Stimulated activated naive CD8-positive, alpha-beta T cell treated with anti-CD3 and anti-CD28 coated beads, Interleukin-15, amount 100 ng/mL, for 72 hours (primary cell): ENCODE data around the gene SORCS1.

ENCODE experiments used
- ATAC-seq: fragments of 150-1000 bp; cut with Tn5 transposase; 2 replicates; pipeline ENCODE4 v1.10.0; 2021; ENCODE audit warnings: mild to moderate bottlenecking, moderate library complexity
- DNase-seq, 2 donors: peaks; one replicate each; pipeline ENCODE4 v3.0.0; 2021 to 2022
- H3K27ac Mint-ChIP-seq, 2 donors: one replicate each; pipeline ENCODE4 v1.8.0; 2022; ENCODE audit warnings: mild to moderate bottlenecking in 2 of 2, mixed read lengths in 2 of 2, moderate library complexity in 2 of 2
- H3K27me3 Mint-ChIP-seq: one replicate; pipeline ENCODE4 v1.8.0; 2022; ENCODE audit warnings: mixed read lengths
- H3K4me1 Mint-ChIP-seq: one replicate; pipeline ENCODE4 v1.8.0; 2022; ENCODE audit warnings: mild to moderate bottlenecking, mixed read lengths
- H3K4me3 Mint-ChIP-seq, 2 donors: one replicate each; pipeline ENCODE4 v1.8.0; 2022; ENCODE audit warnings: mild to moderate bottlenecking in 2 of 2, mixed read lengths in 2 of 2, moderate library complexity in 1 of 2
- H3K9me3 Mint-ChIP-seq, 2 donors: one replicate each; pipeline ENCODE4 v1.8.0; 2022; ENCODE audit warnings: mixed read lengths in 2 of 2

The SORCS1 gene

DNA sequence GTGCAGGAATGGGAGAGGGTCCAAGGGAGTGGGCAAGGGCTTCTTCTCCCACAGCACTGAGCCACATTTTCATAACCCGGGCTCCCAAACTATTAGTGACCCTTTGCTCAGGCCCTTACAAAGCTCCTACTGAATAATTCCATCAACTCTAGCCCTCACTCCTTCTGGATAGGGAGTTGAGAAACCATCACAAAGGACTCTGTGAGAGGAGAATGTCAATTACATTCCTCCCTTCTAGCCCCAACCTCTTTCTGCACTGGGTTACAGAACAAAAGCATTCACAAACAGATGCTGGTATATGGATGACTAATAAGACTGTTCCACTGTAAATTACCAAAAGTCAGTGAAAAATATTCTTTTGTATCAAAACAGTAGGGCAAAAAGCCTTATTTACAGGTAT is 203.7 kb downstream of the SORCS1 start:
- H3K4me1 Mint-ChIP-seq, result no peaks in the 10 kb centered on the region
- H3K4me3 Mint-ChIP-seq, result no peak overlapping the region
- H3K27me3 Mint-ChIP-seq, result no peaks in the 10 kb centered on the region
- ATAC-seq (no peak), DNase-seq (no peak)
- no peak overlapping the region for H3K27ac Mint-ChIP-seq
- no peaks in the 10 kb centered on the region for H3K9me3 Mint-ChIP-seq

DNA sequence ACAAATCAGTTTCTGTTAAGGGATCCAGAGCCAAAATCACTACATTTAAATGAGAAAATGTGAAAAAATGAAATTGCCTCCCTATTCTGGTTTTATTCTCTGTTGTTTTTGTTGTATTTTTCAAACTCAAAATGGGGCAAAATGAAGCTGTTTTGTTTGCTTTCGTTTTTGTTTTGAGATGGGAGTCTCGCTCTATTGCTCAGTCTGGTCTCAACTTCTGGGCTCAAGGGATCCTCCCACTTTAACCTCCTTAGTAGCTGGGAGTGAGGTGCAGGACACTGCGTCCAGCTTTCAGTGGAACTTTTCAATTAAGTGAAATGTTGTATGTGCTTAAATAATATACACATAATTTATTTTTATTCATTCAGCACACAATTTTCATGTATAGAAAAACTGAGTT is 205.0 kb downstream of the SORCS1 start:
- no peaks in the 10 kb centered on the region for H3K4me1 Mint-ChIP-seq

DNA sequence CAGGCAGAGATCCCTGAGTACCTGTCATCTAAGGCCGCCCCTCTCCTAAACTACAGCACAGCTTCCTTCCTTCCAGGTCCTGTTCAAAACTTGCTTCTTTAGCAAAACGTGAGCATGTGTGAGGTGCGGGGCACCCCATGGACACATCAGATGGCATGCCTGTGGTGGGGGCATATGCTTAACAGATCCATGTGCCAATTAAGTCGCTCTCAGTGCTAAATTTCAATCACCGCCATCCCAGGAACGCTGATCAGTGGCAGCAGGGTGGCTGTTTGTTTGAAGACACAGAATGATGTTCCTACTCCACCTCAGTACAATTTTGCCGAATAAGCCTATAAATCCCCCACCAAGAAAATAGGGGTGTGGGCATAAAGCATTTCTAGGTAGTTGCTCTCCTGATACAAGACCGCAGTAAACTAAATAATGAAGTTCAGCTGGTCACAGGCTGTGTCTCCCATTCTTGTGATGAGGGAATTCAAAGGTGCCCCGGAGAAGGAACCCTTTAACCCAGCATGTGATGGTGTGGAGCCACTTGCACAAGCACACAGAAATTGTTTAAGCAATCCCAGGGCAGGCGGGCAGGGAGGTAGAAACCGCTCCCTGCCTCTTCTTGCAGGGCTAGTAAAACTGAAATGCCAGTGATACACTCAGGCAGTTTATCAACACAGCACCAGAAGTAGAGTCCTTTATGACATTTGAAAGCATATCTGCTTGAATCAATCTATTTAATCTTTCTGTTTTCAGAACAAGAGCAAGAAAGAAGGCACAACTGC is 205.7 kb downstream of the SORCS1 start:
- DNase-seq (no peak), ATAC-seq (no peak)
- Mint-ChIP-seq H3K27ac (no peak overlapping the region), H3K27me3 (no peaks in the 10 kb centered on the region), H3K9me3 (no peaks in the 10 kb centered on the region), H3K4me3 (no peak overlapping the region), H3K4me1 (no peaks in the 10 kb centered on the region)

More for the DNA sequence above, 205.0 kb downstream of the SORCS1 start:
- ATAC-seq (no peak), DNase-seq (no peak)
- Mint-ChIP-seq H3K4me3 (no peak overlapping the region), H3K27me3 (no peaks in the 10 kb centered on the region), H3K9me3 (no peaks in the 10 kb centered on the region), H3K27ac (no peak overlapping the region)

DNA sequence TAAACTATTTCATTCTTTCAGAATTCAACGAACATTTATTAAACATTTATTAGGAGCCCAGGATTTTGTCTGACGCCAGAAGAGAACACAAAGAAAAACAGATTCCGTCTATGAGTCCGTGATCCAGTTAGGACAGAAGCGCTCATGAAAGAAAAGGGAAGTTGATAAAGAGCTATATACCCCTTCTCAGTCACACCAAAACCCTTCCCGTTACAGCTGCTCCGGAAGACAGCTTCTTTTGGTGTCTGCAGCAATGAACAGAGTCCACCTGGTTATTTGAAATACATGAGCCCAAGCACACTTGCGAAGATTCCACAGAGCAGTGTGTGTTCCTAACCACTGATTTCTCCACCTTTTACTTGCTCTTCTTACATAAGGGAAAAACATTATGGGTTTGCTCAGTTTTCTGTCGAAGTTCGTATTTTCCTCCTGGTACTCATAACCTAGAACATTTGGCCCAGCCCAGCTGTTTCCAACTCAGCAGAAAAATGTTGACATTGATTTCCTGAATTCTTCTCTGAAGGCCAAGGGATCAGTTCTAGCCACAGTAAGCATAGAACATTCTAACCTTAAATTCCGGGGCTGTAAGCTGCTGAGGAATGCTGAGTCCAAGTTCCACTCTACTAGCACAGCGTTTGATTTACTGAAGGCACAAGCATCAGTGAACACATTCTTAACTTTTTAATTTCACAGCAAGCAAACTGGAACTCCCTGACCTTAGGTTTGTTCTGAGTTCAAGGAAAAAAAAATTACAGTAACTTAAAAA is 206.5 kb downstream of the SORCS1 start:
- no peaks in the 10 kb centered on the region for H3K4me1 Mint-ChIP-seq
- H3K4me3 Mint-ChIP-seq, result no peak overlapping the region
- H3K27me3 Mint-ChIP-seq, result no peaks in the 10 kb centered on the region
- H3K9me3 Mint-ChIP-seq, result no peaks in the 10 kb centered on the region
- no peak for DNase-seq
- H3K27ac Mint-ChIP-seq, result no peak overlapping the region
- no peak for ATAC-seq

DNA sequence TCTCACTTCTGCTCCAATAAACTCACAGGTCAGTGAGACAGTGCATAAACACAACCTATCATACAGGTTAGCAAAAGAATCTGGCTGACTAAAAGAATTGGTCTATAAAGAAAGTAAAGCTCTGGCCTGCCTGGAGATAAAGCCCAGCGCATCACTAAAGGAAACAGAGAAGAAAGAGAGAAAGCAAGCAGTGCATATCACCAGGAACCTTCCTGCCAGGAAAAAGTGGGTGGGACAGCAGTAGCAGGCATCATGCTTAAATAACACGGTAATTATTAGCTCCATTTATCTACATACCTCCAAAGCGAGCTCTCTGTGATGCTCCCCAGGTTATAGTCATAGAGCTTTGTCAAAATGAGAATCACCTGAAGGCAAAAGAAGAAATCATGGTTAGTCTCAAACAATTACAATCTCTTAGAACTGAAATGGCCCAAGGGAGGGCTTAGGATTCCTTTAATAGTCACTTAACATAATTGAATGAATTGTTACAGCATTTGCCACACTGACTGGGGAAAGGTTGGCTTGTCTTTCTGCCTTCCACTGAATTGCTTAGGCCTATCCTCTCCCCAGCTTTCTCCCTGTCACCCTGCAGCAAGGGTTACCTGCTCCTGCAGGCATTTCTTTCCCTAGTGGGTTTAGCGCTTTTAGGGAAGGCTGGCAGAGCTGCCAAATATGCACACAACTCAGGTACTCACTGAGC is 208.1 kb downstream of the SORCS1 start:
- H3K27me3 Mint-ChIP-seq, result no peaks in the 10 kb centered on the region
- H3K4me1 Mint-ChIP-seq, result no peaks in the 10 kb centered on the region
- DNase-seq (no peak), ATAC-seq (no peak)
- H3K4me3 Mint-ChIP-seq, result no peak overlapping the region
- H3K9me3 Mint-ChIP-seq, result no peaks in the 10 kb centered on the region
- H3K27ac Mint-ChIP-seq, result no peak overlapping the region

DNA sequence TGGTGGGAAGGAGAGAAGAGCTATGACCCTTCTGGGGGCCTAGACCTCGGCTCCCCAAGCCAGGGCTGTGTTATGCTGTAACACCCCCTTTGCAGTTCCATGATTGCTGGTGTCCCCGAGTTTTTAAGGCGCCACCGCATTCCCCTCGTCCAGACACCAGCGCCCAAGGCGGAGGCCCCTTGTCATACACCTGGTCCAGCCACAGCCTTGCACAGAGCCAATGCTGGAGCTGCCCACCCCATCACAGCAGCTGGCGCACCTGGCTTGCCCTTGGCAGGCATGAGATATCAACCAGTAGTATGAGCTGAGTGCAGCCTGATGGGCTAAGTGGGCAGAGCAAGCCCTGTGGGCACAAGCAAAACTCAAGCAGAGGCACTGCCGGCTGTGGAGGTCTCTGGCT is 209.4 kb downstream of the SORCS1 start:
- ATAC-seq, result no peak
- H3K27me3 Mint-ChIP-seq, result no peaks in the 10 kb centered on the region
- no peaks in the 10 kb centered on the region for H3K4me1 Mint-ChIP-seq
- H3K9me3 Mint-ChIP-seq, result no peaks in the 10 kb centered on the region
- no peak overlapping the region for H3K27ac Mint-ChIP-seq
- no peak overlapping the region for H3K4me3 Mint-ChIP-seq
- no peak for DNase-seq

DNA sequence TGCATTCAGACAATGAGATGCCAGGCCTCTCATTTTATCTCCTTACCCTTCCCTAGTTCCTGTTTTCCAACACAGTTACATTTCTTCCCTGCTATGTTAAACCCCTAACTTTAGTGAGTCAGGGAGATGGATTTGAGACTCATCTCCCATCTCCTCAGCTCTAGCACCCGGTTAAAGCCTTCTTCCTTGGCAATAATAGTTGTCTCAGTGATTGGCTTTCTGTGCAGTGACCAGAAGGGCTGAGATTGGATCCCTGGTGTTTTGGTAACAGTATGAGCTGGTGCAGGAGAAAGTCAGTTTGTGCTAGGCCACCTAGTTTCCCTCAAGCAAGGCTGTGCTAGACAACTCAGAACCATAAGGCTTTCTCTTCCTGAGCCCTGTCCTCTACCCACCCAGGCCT is 212.5 kb downstream of the SORCS1 start:
- no peak for DNase-seq
- H3K27ac Mint-ChIP-seq, result no peak overlapping the region
- H3K4me3 Mint-ChIP-seq, result no peak overlapping the region

DNA sequence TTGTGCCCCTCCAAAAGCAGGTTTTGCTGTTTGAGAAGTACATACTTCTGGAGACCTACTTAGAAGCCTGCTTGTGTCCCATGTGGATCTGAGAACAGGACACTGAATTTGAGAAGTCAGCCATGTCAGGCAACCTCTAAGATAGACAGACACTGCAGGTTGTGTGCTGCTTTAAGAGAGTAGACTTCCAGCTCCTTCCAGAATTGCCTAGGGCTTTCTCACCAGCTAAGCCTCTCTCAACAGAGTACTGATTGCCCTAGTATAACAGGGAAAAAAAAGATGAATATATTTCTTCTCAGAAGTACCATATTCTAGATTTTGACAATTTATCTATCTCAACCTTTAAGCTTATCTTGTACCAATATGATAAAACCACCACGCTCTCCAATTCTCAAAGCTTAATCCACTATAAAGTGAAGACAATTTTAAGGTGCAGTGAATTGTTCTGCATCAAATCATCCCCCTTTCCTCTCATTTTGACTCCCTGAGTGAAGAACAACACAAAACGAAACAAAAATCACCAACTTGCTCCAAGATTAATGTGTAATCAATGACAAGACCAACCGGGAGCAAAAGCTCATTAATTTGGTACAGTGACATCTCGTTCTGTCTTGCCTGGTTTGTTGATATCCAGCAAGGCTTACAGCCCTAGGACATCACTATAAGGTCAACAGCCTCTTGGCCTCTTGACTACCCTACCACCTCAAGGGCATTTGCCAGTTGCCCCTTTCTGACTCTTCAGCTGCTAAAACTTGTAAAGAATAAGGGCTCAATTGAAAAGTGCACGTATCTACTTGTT is 214.6 kb downstream of the SORCS1 start:
- Mint-ChIP-seq H3K4me1 (no peaks in the 10 kb centered on the region), H3K27ac (no peak overlapping the region), H3K27me3 (no peaks in the 10 kb centered on the region), H3K9me3 (no peaks in the 10 kb centered on the region), H3K4me3 (no peak overlapping the region)
- DNase-seq (no peak), ATAC-seq (no peak)

More for the DNA sequence above, 212.5 kb downstream of the SORCS1 start:
- no peaks in the 10 kb centered on the region for H3K4me1 Mint-ChIP-seq
- no peaks in the 10 kb centered on the region for H3K27me3 Mint-ChIP-seq
- H3K9me3 Mint-ChIP-seq, result no peaks in the 10 kb centered on the region
- ATAC-seq, result no peak

DNA sequence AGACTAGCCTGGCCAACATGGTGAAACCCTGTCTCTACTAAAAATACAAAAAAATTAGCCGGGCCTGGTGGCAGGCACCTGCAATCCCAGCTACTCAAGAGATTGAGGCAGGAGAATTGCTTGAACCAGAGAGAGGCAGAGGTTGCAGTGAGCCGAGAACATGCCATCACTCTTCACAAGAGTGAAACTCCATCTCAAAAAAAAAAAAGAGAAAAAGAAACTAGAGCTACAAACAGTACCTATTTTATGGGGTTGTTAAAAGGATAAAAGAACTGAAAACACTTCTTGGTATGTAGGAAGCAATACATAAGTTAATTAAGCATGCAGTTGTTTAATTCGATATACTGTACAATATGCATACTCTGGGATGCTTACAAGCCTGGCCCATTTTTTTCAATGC is 216.9 kb downstream of the SORCS1 start:
- H3K4me3 Mint-ChIP-seq, result no peak overlapping the region
- H3K27me3 Mint-ChIP-seq, result no peaks in the 10 kb centered on the region
- no peak for DNase-seq
- H3K27ac Mint-ChIP-seq, result no peak overlapping the region
- ATAC-seq, result no peak
- no peaks in the 10 kb centered on the region for H3K9me3 Mint-ChIP-seq
- H3K4me1 Mint-ChIP-seq, result no peaks in the 10 kb centered on the region

DNA sequence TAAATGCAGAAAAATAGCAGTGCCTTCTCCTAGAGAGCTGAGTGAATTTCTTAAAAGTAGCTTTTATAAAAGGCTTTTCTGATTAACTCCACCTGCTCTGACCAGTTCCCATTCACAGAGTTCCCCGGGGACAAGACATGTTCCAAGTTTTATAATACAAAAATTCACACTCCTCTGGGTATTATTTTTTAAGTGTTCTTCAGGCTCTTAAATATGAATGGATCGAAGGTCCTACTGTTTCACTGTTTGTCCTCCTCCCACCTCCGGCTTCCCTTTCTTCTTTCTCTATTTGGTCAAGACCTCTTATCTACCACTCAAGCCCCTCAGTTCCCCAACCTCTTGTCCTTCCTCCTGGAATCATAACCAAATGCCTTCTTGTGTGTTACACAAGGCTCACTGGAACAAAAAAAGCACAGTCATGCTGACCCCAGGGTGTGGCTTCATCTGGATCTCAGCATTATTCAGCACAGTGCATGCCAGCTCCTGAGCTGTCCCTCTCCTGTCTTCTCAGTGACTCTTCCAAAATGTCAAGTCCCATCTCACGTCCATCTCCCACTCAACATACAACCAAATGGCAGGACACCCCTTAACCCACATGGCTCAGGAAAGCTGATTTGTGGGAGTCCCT is 222.4 kb downstream of the SORCS1 start:
- H3K9me3 Mint-ChIP-seq, result no peaks in the 10 kb centered on the region
- DNase-seq (no peak), ATAC-seq (no peak)
- no peak overlapping the region for H3K4me3 Mint-ChIP-seq
- H3K27ac Mint-ChIP-seq, result no peak overlapping the region
- H3K27me3 Mint-ChIP-seq, result no peaks in the 10 kb centered on the region
- H3K4me1 Mint-ChIP-seq, result no peaks in the 10 kb centered on the region

DNA sequence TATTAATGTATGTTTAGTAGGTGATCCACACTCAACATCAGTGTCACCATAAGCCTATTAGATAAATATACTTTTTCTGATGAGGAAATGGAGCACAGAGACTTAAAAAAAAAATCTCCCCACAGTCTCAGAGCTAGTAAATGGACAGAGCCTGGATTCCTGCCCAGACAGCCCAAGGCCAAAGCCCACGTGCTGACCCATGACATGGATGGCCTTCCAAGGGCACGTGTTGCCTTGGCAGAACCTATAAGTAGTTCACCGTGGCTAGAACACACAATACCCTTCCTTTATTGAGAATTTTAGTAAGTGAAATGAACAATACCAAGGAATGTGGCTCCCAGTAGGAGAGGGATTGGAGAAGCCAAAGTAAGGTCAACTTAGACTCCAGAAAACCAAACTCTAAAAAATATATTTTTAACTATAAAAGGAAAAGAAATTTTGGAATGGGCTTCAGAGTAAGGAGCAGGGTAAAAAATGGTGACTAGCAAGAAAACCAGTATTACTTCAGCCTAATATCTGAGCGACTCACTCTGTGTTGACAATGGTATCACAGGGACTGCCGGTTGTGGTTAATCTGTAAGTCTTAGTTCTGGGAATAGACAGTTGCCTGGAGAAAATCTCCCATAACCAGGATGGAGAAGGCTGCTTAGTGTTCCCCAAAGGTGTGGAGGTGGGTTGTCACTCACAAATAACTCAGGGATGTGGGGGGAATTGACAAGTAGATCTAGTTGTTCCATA is 223.0 kb downstream of the SORCS1 start:
- ATAC-seq (no peak), DNase-seq (no peak)
- Mint-ChIP-seq H3K4me1 (no peaks in the 10 kb centered on the region), H3K9me3 (no peaks in the 10 kb centered on the region), H3K4me3 (no peak overlapping the region), H3K27me3 (no peaks in the 10 kb centered on the region), H3K27ac (no peak overlapping the region)

DNA sequence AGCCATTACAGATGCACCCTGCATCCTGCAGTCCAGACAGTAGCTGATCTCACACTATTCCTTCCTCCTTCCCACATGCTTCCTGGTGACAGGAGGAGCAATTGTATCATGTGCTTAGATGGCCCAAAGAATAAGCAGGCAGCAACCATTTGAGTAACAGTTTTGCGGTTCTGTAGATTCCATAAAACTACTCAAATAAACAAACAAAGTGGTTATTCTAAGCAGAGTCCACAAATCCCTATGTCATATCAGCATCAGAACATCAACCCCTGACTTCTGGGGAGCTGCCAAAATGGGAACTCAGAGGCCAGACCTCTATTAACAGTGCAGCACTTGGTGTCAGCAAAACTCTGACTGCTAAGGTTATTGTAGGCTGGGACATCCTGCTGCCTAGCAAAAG is 226.0 kb downstream of the SORCS1 start:
- Mint-ChIP-seq H3K4me3 (no peak overlapping the region), H3K9me3 (no peaks in the 10 kb centered on the region), H3K4me1 (no peaks in the 10 kb centered on the region), H3K27ac (no peak overlapping the region), H3K27me3 (no peaks in the 10 kb centered on the region)
- no peak for DNase-seq
- no peak for ATAC-seq

DNA sequence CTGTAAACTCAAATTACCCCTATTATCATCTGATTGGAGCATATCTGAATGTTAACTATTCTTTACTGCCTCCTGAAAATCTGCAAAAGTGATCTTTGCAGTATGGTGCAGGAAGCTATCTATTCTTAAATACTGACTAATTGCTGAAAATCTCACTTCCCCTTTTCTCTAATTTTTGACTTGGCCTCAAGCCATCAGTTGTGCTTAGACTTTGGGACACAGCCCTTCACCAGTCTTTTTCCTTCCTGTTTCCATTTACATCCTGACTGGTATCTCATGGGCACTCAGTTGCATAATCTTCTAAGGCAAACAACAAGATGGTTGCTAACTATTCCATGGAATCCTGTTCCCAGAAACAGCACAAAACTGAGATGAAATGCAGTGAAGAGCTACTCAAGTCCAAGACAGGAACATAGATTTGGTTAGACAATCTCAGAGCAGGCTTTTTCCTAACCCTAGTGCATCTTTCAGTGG is 228.5 kb downstream of the SORCS1 start:
- H3K4me3 Mint-ChIP-seq, result no peak overlapping the region
- H3K4me1 Mint-ChIP-seq, result no peaks in the 10 kb centered on the region
- DNase-seq (no peak), ATAC-seq (no peak)
- H3K9me3 Mint-ChIP-seq, result no peaks in the 10 kb centered on the region
- H3K27ac Mint-ChIP-seq, result no peak overlapping the region
- no peaks in the 10 kb centered on the region for H3K27me3 Mint-ChIP-seq

DNA sequence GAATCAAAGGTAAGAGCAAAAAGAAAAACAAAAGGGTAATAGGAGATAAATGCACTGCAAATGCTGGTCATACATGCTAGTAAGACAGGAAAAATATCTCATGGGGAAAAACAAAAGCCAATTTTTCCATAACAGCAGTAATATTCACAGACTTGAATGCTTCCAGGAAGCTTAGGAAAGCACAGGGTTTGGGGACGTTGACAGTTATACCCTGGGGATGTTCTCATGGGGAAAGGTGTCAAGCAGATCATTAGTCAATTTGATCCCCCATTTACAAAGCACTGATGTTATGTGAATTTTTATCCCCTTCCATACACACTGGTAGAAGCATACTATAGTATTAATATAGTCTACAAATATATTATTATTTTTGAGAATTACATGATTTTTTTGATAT is 232.7 kb downstream of the SORCS1 start:
- ATAC-seq (no peak), DNase-seq (no peak)
- Mint-ChIP-seq H3K4me3 (no peak overlapping the region), H3K9me3 (no peaks in the 10 kb centered on the region), H3K27ac (no peak overlapping the region), H3K4me1 (no peaks in the 10 kb centered on the region), H3K27me3 (no peaks in the 10 kb centered on the region)
